Measurements from ENCODE around the gene PGM2. TPM values are rescaled to one million over a fixed set of nuclear protein-coding genes. Genes with fewer than 3 reads are reported as not detected.
"Not testable (repeated sequence)": the region's sequence is repeated elsewhere in the genome, so short reads cannot be mapped to it uniquely, and the experiment has no call there.

PGM2 gene
- 22.1 TPM for total RNA-seq
- polyA plus RNA-seq: 10 to 100 TPM; 20.5 to 29.5 (median 24.4) TPM

DNA sequence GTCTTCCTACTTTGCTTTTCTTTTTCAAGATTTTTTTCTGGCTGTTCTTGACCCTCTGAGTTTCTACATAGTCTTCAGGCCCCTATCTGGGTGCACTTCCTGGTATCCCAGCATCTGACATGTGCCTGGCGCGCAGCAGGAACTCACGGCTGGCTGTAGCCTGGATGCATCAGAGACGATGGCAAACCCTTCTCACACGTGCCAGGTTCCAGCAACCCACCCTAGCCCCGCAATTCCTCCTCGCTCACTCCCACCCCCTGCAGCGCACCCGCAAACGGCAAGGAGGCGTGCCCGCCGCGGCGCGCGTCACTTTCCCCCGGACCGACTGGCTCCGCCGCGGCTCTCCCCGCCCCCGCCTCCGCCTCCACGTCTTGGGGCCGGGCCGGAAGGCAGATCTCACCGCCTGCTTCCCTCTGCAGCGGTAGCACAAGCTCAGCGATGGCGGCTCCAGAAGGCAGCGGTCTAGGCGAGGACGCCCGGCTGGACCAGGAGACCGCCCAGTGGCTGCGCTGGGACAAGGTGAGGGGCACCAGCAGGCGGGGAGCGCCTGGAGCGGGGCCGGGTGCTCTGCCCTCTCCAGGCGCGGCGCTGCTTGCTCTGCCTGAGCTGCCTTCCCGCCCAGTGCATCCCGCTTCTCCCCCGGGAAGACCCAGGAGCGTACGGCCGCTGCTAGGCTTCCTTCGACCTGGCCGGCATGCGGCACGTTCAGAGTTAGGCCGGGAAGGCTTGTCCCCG is at the start of gene PGM2:
Gene PGM2, plus strand, starts transcription at position 392 of the 735 bp plus-strand sequence. Its CDS starts 47 bp downstream, at position 439.
- Mint-ChIP-seq H3K27me3 (no peaks in the 10 kb centered on the region), H3K9me3 (no peaks in the 10 kb centered on the region), H3K4me3 (peak within 1 kb of the TSS; percentile 95 to 100 (median 98)), H3K27ac (peak within 1 kb of the TSS; percentile 92 to 96 (median 92)), H3K36me3 (peaks cover 17% of the 10 kb centered on the region), H3K4me1 (peaks cover 13 to 57% (median 40%) of the 10 kb centered on the region in 4 donors)
- ATAC-seq (ENCODE audit: low read depth in 2 of 2) (peak; percentile 99), DNase-seq (peak; percentile 86 to 94 (median 89))
- Histone ChIP-seq H3K9me3 (ENCODE audit: control insufficient read depth in 2 of 2, low read length in 2 of 2) (no peaks in the 10 kb centered on the region), H3K4me3 (ENCODE audit: low read depth, low read length) (peak within 1 kb of the TSS; percentile 99), H3K4me1 (ENCODE audit: control insufficient read depth, insufficient read depth, low read length, poor library complexity, severe bottlenecking) (peaks cover 24% of the 10 kb centered on the region), H3K27me3 (ENCODE audit: control insufficient read depth, insufficient read depth, low read length) (no peaks in the 10 kb centered on the region), H3K27ac (ENCODE audit: insufficient read depth, low read length, poor library complexity, severe bottlenecking) (peak within 1 kb of the TSS; percentile 67), H3K36me3 (ENCODE audit: control insufficient read depth, insufficient read depth, low read length) (peaks cover 17% of the 10 kb centered on the region)

- Mint-ChIP-seq H3K9me3 (no peaks in the 10 kb centered on the region), H3K36me3 (peaks cover 3% of the 10 kb centered on the region), H3K4me1 (peaks cover 12 to 28% (median 22%) of the 10 kb centered on the region in 4 donors), H3K27me3 (peaks cover 14% of the 10 kb centered on the region), H3K27ac (peak overlapping the region; percentile 65 to 79 (median 76)), H3K4me3 (peak overlapping the region in 2 of 4 donors; percentile 8 to 74)
- Histone ChIP-seq H3K27me3 (ENCODE audit: control insufficient read depth, insufficient read depth, low read length) (no peaks in the 10 kb centered on the region), H3K4me3 (ENCODE audit: low read depth, low read length) (no peak overlapping the region), H3K27ac (ENCODE audit: insufficient read depth, low read length, poor library complexity, severe bottlenecking) (no peak overlapping the region), H3K36me3 (ENCODE audit: control insufficient read depth, insufficient read depth, low read length) (no peaks in the 10 kb centered on the region), H3K4me1 (ENCODE audit: control insufficient read depth, insufficient read depth, low read length, poor library complexity, severe bottlenecking) (peaks cover 5% of the 10 kb centered on the region), H3K9me3 (ENCODE audit: control insufficient read depth in 2 of 2, low read length in 2 of 2) (no peaks in the 10 kb centered on the region)
- ATAC-seq (ENCODE audit: low read depth in 2 of 2) (no peak), DNase-seq (no peak)
These were observed 46.6 kb upstream of the PGM2 start for GRCh38 chr4:37779896-37780295.

DNA sequence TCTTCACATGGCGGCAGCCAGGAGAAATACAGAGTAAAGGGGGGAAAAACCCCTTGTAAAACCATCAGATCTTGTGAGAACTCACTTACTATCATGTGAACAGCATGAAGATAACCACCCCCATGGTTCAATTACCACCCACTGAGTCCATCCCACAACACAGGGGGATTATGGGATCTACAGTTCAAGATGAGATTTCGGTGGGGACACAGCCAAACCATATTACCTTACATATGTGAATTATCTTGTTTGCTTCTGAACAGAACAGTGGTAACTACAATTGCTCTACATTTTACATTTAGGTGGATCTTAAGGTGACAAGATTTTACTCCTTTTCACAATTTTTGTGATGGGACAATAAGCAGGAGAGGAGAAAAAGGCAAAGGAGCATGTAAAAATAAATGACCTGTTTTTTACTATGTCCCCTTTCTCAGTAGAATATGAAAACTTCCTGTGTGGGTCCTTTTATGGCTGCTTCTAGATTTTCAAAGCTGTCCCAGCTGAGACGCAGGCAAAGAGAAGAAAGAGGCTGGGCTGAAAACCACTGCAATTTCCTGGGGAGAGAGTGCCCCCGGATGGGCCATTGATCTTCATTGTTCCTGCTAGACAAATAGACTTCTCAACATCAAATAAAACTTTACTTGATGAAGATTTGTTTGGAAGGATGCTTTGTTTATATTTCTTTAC is 45.9 kb upstream of the PGM2 start:
- Histone ChIP-seq H3K9me3 (ENCODE audit: control insufficient read depth in 2 of 2, low read length in 2 of 2) (no peaks in the 10 kb centered on the region), H3K27me3 (ENCODE audit: control insufficient read depth, insufficient read depth, low read length) (no peaks in the 10 kb centered on the region), H3K4me1 (ENCODE audit: control insufficient read depth, insufficient read depth, low read length, poor library complexity, severe bottlenecking) (peaks cover 5% of the 10 kb centered on the region), H3K27ac (ENCODE audit: insufficient read depth, low read length, poor library complexity, severe bottlenecking) (peak overlapping the region; percentile 28), H3K4me3 (ENCODE audit: low read depth, low read length) (peak overlapping the region; percentile 26), H3K36me3 (ENCODE audit: control insufficient read depth, insufficient read depth, low read length) (no peaks in the 10 kb centered on the region)
- H3K4me1 Mint-ChIP-seq: peaks cover 12 to 28% (median 22%) of the 10 kb centered on the region in 4 donors
- H3K36me3 Mint-ChIP-seq: peaks cover 3% of the 10 kb centered on the region
- peak; percentile 11 to 83 (median 75) for DNase-seq
- peaks cover 12% of the 10 kb centered on the region for H3K27me3 Mint-ChIP-seq
- H3K9me3 Mint-ChIP-seq: no peaks in the 10 kb centered on the region
- H3K27ac Mint-ChIP-seq: peak overlapping the region; percentile 65 to 79 (median 76)
- peak overlapping the region in 2 of 4 donors; percentile 46 to 74 for H3K4me3 Mint-ChIP-seq
- ATAC-seq (ENCODE audit: low read depth in 2 of 2): peak; percentile 91 to 93

DNA sequence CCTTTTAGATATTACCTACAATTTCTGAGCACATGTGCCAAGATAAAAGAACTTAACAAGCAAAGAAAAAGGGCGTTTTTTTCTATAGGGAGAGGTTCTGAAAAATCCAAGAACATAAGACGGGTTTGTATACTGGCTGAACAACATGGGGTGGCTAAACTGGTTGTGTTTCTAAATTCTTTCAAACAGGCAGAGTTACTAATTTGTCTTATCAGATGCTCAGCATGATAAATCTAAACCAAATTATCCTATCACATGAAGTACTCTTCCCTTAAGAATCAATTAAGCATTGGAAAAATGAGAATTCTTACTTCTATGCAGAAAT is 45.4 kb upstream of the PGM2 start:
- no peaks in the 10 kb centered on the region for H3K27me3 ChIP-seq (ENCODE audit: control insufficient read depth, insufficient read depth, low read length)
- peaks cover 5% of the 10 kb centered on the region for H3K4me1 ChIP-seq (ENCODE audit: control insufficient read depth, insufficient read depth, low read length, poor library complexity, severe bottlenecking)
- no peaks in the 10 kb centered on the region for H3K36me3 ChIP-seq (ENCODE audit: control insufficient read depth, insufficient read depth, low read length)
- ATAC-seq (ENCODE audit: low read depth in 2 of 2) (no peak), DNase-seq (no peak)
- H3K9me3 ChIP-seq (ENCODE audit: control insufficient read depth in 2 of 2, low read length in 2 of 2): no peaks in the 10 kb centered on the region
- H3K27ac ChIP-seq (ENCODE audit: insufficient read depth, low read length, poor library complexity, severe bottlenecking): peak overlapping the region; percentile 28
- H3K27me3 Mint-ChIP-seq: peaks cover 12% of the 10 kb centered on the region
- H3K4me3 Mint-ChIP-seq: peak overlapping the region in 2 of 4 donors; percentile 46 to 74
- peak overlapping the region; percentile 26 for H3K4me3 ChIP-seq (ENCODE audit: low read depth, low read length)
- H3K27ac Mint-ChIP-seq: peak overlapping the region; percentile 65 to 79 (median 76)
- H3K4me1 Mint-ChIP-seq: peaks cover 12 to 28% (median 22%) of the 10 kb centered on the region in 4 donors
- peaks cover 3% of the 10 kb centered on the region for H3K36me3 Mint-ChIP-seq
- no peaks in the 10 kb centered on the region for H3K9me3 Mint-ChIP-seq

DNA sequence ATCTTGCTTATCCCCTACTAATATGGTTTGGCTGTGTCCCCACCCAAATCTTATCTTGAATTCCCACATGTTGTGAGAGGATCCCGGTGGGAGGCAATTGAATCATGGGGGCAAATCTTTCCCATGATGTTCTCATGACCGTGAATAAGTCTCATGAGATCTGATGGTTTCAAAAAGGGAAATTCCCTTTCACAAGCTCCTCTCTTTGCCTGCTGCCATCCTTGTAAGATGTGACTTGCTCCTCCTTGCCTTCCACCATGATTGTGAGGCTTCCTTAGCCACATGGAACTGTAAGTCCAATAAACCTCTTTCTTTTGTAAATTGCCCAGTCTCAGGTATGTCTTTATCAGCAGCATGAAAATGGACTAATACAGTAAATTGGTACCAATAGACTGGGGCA is 40.2 kb upstream of the PGM2 start:
- H3K4me1 Mint-ChIP-seq; H3K36me3 Mint-ChIP-seq; H3K27ac Mint-ChIP-seq; H3K4me1 ChIP-seq (ENCODE audit: control insufficient read depth, insufficient read depth, low read length, poor library complexity, severe bottlenecking); H3K4me3 Mint-ChIP-seq; H3K9me3 ChIP-seq (ENCODE audit: control insufficient read depth in 2 of 2, low read length in 2 of 2); H3K4me3 ChIP-seq (ENCODE audit: low read depth, low read length); H3K36me3 ChIP-seq (ENCODE audit: control insufficient read depth, insufficient read depth, low read length); ATAC-seq (ENCODE audit: low read depth in 2 of 2); H3K27me3 ChIP-seq (ENCODE audit: control insufficient read depth, insufficient read depth, low read length); DNase-seq; H3K27ac ChIP-seq (ENCODE audit: insufficient read depth, low read length, poor library complexity, severe bottlenecking); H3K9me3 Mint-ChIP-seq: not testable (repeated sequence)
- peaks cover 22% of the 10 kb centered on the region for H3K27me3 Mint-ChIP-seq

DNA sequence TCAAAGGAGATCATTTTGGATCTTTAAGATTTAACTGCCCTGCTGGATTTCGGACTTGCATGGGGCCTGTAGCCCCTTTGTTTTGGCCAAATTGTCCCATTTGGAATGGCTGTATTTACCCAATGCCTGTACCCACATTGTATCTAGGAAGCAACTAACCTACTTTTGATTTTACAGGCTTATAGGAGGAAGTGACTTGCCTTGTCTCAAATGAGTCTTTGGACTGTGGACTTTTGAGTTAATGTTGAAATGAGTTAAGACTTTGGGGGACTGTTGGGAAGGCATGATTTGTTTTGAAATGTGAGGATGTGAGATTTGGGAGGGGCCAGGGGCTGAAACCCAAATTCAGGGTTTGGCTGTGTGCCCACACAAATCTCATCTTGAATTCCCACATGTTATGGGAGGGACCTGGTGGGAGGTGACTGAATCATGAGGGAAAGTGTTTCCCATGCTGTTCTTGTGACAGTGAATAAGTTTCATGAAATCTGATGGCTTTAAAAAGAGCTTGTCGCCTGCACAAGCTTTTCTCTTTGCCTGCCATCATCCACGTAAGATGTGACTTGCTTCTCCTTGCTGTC is 38.5 kb upstream of the PGM2 start:
- not testable (repeated sequence) for DNase-seq; H3K4me1 ChIP-seq (ENCODE audit: control insufficient read depth, insufficient read depth, low read length, poor library complexity, severe bottlenecking); H3K36me3 ChIP-seq (ENCODE audit: control insufficient read depth, insufficient read depth, low read length); H3K36me3 Mint-ChIP-seq; H3K27ac Mint-ChIP-seq; H3K9me3 ChIP-seq (ENCODE audit: control insufficient read depth in 2 of 2, low read length in 2 of 2); H3K27me3 ChIP-seq (ENCODE audit: control insufficient read depth, insufficient read depth, low read length); H3K4me3 Mint-ChIP-seq; ATAC-seq (ENCODE audit: low read depth in 2 of 2); H3K9me3 Mint-ChIP-seq; H3K27ac ChIP-seq (ENCODE audit: insufficient read depth, low read length, poor library complexity, severe bottlenecking); H3K4me3 ChIP-seq (ENCODE audit: low read depth, low read length); H3K4me1 Mint-ChIP-seq
- H3K27me3 Mint-ChIP-seq: peaks cover 25% of the 10 kb centered on the region

DNA sequence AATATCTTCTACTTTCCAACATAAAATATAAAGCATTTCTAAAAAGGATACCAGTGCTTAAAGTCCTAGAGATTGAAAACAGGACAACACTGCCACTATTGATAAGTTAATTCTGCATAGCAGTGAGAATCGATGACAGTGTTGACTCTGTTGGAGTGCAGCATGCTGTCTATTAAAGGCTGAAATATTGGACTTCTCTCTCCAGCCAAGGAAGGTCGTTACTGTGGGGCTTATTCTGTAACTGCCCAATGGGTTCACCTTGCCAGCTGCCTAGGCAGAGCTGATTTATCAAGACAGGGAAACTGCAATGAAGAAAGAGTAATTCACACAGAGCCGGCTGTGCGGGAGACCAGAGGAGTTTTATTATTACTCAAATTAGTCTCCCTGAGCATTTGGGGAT is 37.7 kb upstream of the PGM2 start:
- no peak overlapping the region for H3K27ac Mint-ChIP-seq
- ATAC-seq (ENCODE audit: low read depth in 2 of 2) (no peak), DNase-seq (no peak)
- H3K27me3 ChIP-seq (ENCODE audit: control insufficient read depth, insufficient read depth, low read length): peaks cover 7% of the 10 kb centered on the region
- no peak overlapping the region for H3K4me3 Mint-ChIP-seq
- H3K36me3 ChIP-seq (ENCODE audit: control insufficient read depth, insufficient read depth, low read length): no peaks in the 10 kb centered on the region
- peaks cover 0 to 4% (median 0%) of the 10 kb centered on the region in 4 donors for H3K4me1 Mint-ChIP-seq
- H3K4me1 ChIP-seq (ENCODE audit: control insufficient read depth, insufficient read depth, low read length, poor library complexity, severe bottlenecking): no peaks in the 10 kb centered on the region
- no peaks in the 10 kb centered on the region for H3K9me3 ChIP-seq (ENCODE audit: control insufficient read depth in 2 of 2, low read length in 2 of 2)
- no peaks in the 10 kb centered on the region for H3K36me3 Mint-ChIP-seq
- no peak overlapping the region for H3K4me3 ChIP-seq (ENCODE audit: low read depth, low read length)
- H3K27ac ChIP-seq (ENCODE audit: insufficient read depth, low read length, poor library complexity, severe bottlenecking): no peak overlapping the region
- H3K9me3 Mint-ChIP-seq: peaks cover 0 to 2% (median 0%) of the 10 kb centered on the region in 7 donors
- H3K27me3 Mint-ChIP-seq: peaks cover 21% of the 10 kb centered on the region

All from CD4-positive, CD25-positive, alpha-beta regulatory T cell (primary cell).